Endothelial cell of coronary artery (primary cell): ENCODE data around the gene MEF2A. TPM values are rescaled to one million over a fixed set of nuclear protein-coding genes. Genes with fewer than 3 reads are reported as not detected.

ENCODE experiments used
- total RNA-seq: library from RNA; depleted of rRNA; stranded (reverse); fragments of >200 nt; gene quantifications from 2 replicates; pipeline ENCODE4 v1.2.3, GENCODE V29; 2014

MEF2A gene
- 16.2 and 24.6 TPM in 2 replicates for total RNA-seq

GRCh38 chr15:99565299-99566156, at the start of gene MEF2A:
TSS of gene MEF2A (plus strand) at chr15:99565984. CDS start at chr15:99633120, 67,136 bp downstream.

GRCh38 chr15:99733268-99734039, 167.7 kb downstream of the MEF2A start, which contains the start of gene LYSMD4:
TSS of gene LYSMD4 (minus strand) at chr15:99733437. CDS start at chr15:99731999, 1,438 bp downstream.

Other genes with a start within 250 kb of the MEF2A start
- 5.3 and 7.9 TPM in 2 replicates for gene LYSMD4, start 167.5 kb downstream of the MEF2A start, total RNA-seq